Measurements from ENCODE around the gene ZAR1L.
A peak's percentile ranks its signal among the peaks of the same experiment; 100 is the strongest.

The ZAR1L gene

GRCh38 chr13:32311188-32311897, 3.8 kb downstream of the ZAR1L start:
- no peak for TF ChIP-seq CTCF (conservative IDR thresholded peaks at IDR 0.05)
- no peak overlapping the region for H3K27ac ChIP-seq

GRCh38 chr13:32310134-32310706, 4.9 kb downstream of the ZAR1L start:
- H3K27ac ChIP-seq, result no peak overlapping the region
- peak; percentile 80 for TF ChIP-seq CTCF (conservative IDR thresholded peaks at IDR 0.05)

GRCh38 chr13:32309312-32310133, 5.6 kb downstream of the ZAR1L start:
- H3K27ac ChIP-seq, result no peak overlapping the region
- no peak for TF ChIP-seq CTCF (conservative IDR thresholded peaks at IDR 0.05)

- H3K27ac ChIP-seq, result no peak overlapping the region
- no peak for TF ChIP-seq CTCF (conservative IDR thresholded peaks at IDR 0.05)
Measured at GRCh38 chr13:32305646-32306045, 9.5 kb downstream of the ZAR1L start.

- no peak for TF ChIP-seq CTCF (conservative IDR thresholded peaks at IDR 0.05)
- no peak overlapping the region for H3K27ac ChIP-seq
Measured at GRCh38 chr13:32302461-32302860, 12.7 kb downstream of the ZAR1L start.

GRCh38 chr13:32300920-32301319, 14.2 kb downstream of the ZAR1L start:
- TF ChIP-seq CTCF (conservative IDR thresholded peaks at IDR 0.05), result no peak
- no peak overlapping the region for H3K27ac ChIP-seq

- TF ChIP-seq CTCF (conservative IDR thresholded peaks at IDR 0.05), result no peak
- no peak overlapping the region for H3K27ac ChIP-seq
Measured at GRCh38 chr13:32300406-32300805, 14.8 kb downstream of the ZAR1L start.

Data from VCaP (cell line).